Brain (organoid and tissue), 1 donor: ENCODE results near the gene CAMK2N1. TPM values are rescaled to one million over a fixed set of nuclear protein-coding genes. Genes with fewer than 3 reads are reported as not detected.

ENCODE experiments used
- polyA plus RNA-seq: library from polyadenylated mRNA; stranded (reverse); fragments of 350-450 nt; fragmentation: Illumina TruSeq; extraction: RNeasy Lipid Tissue Mini Kit (QIAGEN cat#74804); gene quantifications from one replicate; pipeline ENCODE4 v1.2.3, GENCODE V29; 2015; ENCODE audit warnings: low read depth, low replicate concordance; ENCODE audit not compliant: insufficient read depth

The CAMK2N1 gene
- polyA plus RNA-seq, 1 donor from 2014 or later = 171 TPM

Other genes with a start within 250 kb of the CAMK2N1 start
- 0.14 TPM for gene VWA5B1, start 195.3 kb downstream of the CAMK2N1 start, polyA plus RNA-seq
- 31.0 TPM for gene MUL1, start 21.9 kb upstream of the CAMK2N1 start, polyA plus RNA-seq
- gene FAM43B, start 66.4 kb upstream of the CAMK2N1 start, polyA plus RNA-seq = 3.3 TPM
- 2.9 TPM for gene CDA, start 102.9 kb upstream of the CAMK2N1 start, polyA plus RNA-seq
- gene PINK1, start 147.2 kb upstream of the CAMK2N1 start, polyA plus RNA-seq = 198 TPM
- 163 TPM for gene DDOST, start 175.2 kb upstream of the CAMK2N1 start, polyA plus RNA-seq
- gene KIF17, start 231.8 kb upstream of the CAMK2N1 start, polyA plus RNA-seq = 12.0 TPM
- gene SH2D5, start 246.5 kb upstream of the CAMK2N1 start, polyA plus RNA-seq = 14.3 TPM